Measurements from ENCODE around the gene NUBP2. TPM values are rescaled to one million over a fixed set of nuclear protein-coding genes. Genes with fewer than 3 reads are reported as not detected.

NUBP2 gene
- total RNA-seq, 1 donor from 2014 or later, result 49.8 TPM

GRCh38 chr16:1774448-1774780 lies 8.3 kb upstream of the NUBP2 start:
- Mint-ChIP-seq H3K27me3 (ENCODE audit: unreplicated experiment) (peaks cover 11% of the 10 kb centered on the region), H3K36me3 (ENCODE audit: low read depth, unreplicated experiment) (no peaks in the 10 kb centered on the region), H3K4me1 (ENCODE audit: unreplicated experiment) (peaks cover 10% of the 10 kb centered on the region), H3K9me3 (ENCODE audit: unreplicated experiment) (no peaks in the 10 kb centered on the region), H3K27ac (ENCODE audit: unreplicated experiment) (no peak overlapping the region), H3K4me3 (ENCODE audit: unreplicated experiment) (no peak overlapping the region)
- no peak for DNase-seq (ENCODE audit: low spot score)
- TF ChIP-seq CTCF (IDR thresholded peaks at IDR 0.05; ENCODE audit: unreplicated experiment), result no peak

DNA sequence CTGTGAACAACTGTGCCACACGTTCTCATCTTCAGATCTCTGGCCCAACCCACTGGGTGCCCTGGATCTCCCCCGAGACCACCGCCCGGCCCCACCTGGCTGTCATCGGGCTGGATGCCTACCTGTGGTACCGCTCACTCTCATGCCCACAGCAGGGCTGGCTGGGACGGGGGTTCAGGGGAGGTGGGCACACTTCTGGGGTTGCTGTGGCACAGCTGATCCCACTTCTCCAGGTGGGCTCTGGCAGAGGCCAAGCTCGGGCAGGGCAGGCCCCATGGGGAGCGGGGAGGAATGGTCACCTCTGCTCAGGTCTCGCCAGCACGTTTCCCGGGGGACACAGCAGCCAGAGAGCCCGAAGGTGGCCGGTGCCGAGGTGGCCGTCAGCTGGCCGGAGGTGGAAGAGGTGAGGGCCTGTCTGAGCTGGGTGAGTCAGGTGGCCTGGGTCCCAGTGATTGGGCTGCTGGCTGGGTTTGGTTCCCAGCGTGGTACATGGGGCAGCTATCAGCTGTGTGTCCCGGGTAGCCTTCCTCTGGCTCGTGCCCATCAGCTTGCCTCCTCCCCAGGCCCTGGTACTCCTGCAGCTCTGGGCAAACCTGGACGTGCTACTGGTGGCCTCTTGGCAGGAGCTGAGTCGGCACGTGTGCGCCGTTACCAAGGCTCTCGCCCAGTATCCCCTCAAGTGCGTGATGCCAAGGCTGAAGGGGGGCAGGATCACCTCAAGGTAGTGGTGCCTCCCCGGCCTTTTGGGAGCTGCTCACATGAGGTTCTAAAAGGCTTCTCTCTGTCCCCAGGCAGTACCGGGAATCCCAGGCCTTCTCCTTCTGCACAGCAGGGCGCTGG lies 7.5 kb upstream of the NUBP2 start:
- Mint-ChIP-seq H3K4me3 (ENCODE audit: unreplicated experiment) (peak overlapping the region; percentile 51), H3K27ac (ENCODE audit: unreplicated experiment) (no peak overlapping the region), H3K36me3 (ENCODE audit: low read depth, unreplicated experiment) (no peaks in the 10 kb centered on the region), H3K9me3 (ENCODE audit: unreplicated experiment) (no peaks in the 10 kb centered on the region), H3K4me1 (ENCODE audit: unreplicated experiment) (peaks cover 10% of the 10 kb centered on the region), H3K27me3 (ENCODE audit: unreplicated experiment) (peaks cover 10% of the 10 kb centered on the region)
- no peak for TF ChIP-seq CTCF (IDR thresholded peaks at IDR 0.05; ENCODE audit: unreplicated experiment)
- DNase-seq (ENCODE audit: low spot score), result no peak

- no peak for DNase-seq (ENCODE audit: low spot score)
- Mint-ChIP-seq H3K36me3 (ENCODE audit: low read depth, unreplicated experiment) (no peaks in the 10 kb centered on the region), H3K27ac (ENCODE audit: unreplicated experiment) (no peak overlapping the region), H3K27me3 (ENCODE audit: unreplicated experiment) (peaks cover 7% of the 10 kb centered on the region), H3K4me1 (ENCODE audit: unreplicated experiment) (peaks cover 10% of the 10 kb centered on the region), H3K9me3 (ENCODE audit: unreplicated experiment) (no peaks in the 10 kb centered on the region), H3K4me3 (ENCODE audit: unreplicated experiment) (no peak overlapping the region)
- no peak for TF ChIP-seq CTCF (IDR thresholded peaks at IDR 0.05; ENCODE audit: unreplicated experiment)
Measured at GRCh38 chr16:1775846-1776671, 6.7 kb upstream of the NUBP2 start.

DNA sequence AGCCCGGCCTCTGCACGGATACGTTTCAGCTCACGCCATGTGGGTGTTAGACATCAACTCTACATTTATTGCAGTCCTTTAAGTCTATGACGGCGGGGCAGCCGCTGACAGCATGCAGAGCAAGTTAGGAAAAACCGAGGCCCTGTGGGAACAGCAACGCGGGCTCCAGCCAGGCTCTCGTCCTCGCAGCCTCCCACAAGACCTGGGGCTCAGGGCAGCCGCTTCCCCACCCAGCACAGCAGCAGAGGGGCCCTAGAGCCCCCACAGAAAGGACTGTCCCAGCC lies 6.1 kb upstream of the NUBP2 start:
- Mint-ChIP-seq H3K4me3 (ENCODE audit: unreplicated experiment) (no peak overlapping the region), H3K27me3 (ENCODE audit: unreplicated experiment) (peaks cover 7% of the 10 kb centered on the region), H3K9me3 (ENCODE audit: unreplicated experiment) (no peaks in the 10 kb centered on the region), H3K27ac (ENCODE audit: unreplicated experiment) (no peak overlapping the region), H3K36me3 (ENCODE audit: low read depth, unreplicated experiment) (no peaks in the 10 kb centered on the region), H3K4me1 (ENCODE audit: unreplicated experiment) (peaks cover 16% of the 10 kb centered on the region)
- no peak for DNase-seq (ENCODE audit: low spot score)
- no peak for TF ChIP-seq CTCF (IDR thresholded peaks at IDR 0.05; ENCODE audit: unreplicated experiment)

GRCh38 chr16:1776991-1777374 lies 5.8 kb upstream of the NUBP2 start:
- H3K9me3 Mint-ChIP-seq (ENCODE audit: unreplicated experiment), result no peaks in the 10 kb centered on the region
- no peak for DNase-seq (ENCODE audit: low spot score)
- no peaks in the 10 kb centered on the region for H3K36me3 Mint-ChIP-seq (ENCODE audit: low read depth, unreplicated experiment)
- no peak overlapping the region for H3K4me3 Mint-ChIP-seq (ENCODE audit: unreplicated experiment)
- H3K27me3 Mint-ChIP-seq (ENCODE audit: unreplicated experiment), result peaks cover 8% of the 10 kb centered on the region
- no peak for TF ChIP-seq CTCF (IDR thresholded peaks at IDR 0.05; ENCODE audit: unreplicated experiment)
- H3K4me1 Mint-ChIP-seq (ENCODE audit: unreplicated experiment), result peaks cover 16% of the 10 kb centered on the region
- no peak overlapping the region for H3K27ac Mint-ChIP-seq (ENCODE audit: unreplicated experiment)

All from endothelial cell (in vitro differentiated cells).